Measurements from ENCODE around the gene VWF. TPM values are rescaled to one million over a fixed set of nuclear protein-coding genes. Genes with fewer than 3 reads are reported as not detected.
"Not testable (repeated sequence)": the region's sequence is repeated elsewhere in the genome, so short reads cannot be mapped to it uniquely, and the experiment has no call there.

VWF gene
- total and polyA plus RNA-seq, 2 of the 13 experiments (the other 11 are each of a cell fraction or from before 2014, with no cell fraction given), result 0.20 to 0.25 TPM

GRCh38 chr12:6157482-6157881 is 33.0 kb upstream of the VWF start:
- Histone ChIP-seq H3K27ac (ENCODE audit: extremely low read length, insufficient read depth, low read length) (no peak overlapping the region), H3K9ac (ENCODE audit: insufficient read depth, low read depth, low read length) (no peak overlapping the region), H4K20me1 (ENCODE audit: insufficient read depth, low read length) (no peaks in the 10 kb centered on the region), H3K4me3 (replicated peaks in 1 of 3; ENCODE audit: insufficient read depth in 1 of 3, low read depth in 2 of 3, low read length in 3 of 3) (no peak overlapping the region), H3K27me3 (ENCODE audit: control insufficient read depth in 1 of 2, insufficient read depth in 2 of 2, low read length in 2 of 2) (peaks cover 5 to 7% of the 10 kb centered on the region in 2 experiments; a peak in 3 of 5 replicates), H3K79me2 (ENCODE audit: insufficient read depth, low read length) (no peaks in the 10 kb centered on the region), H3K36me3 (replicated peaks in 1 of 2; ENCODE audit: control insufficient read depth in 1 of 2, insufficient read depth in 2 of 2, low read length in 2 of 2) (no peaks in the 10 kb centered on the region), H2AFZ (ENCODE audit: low read length) (no peak overlapping the region), H3K4me1 (ENCODE audit: insufficient read depth, low read length) (peaks cover 30% of the 10 kb centered on the region), H3K4me2 (ENCODE audit: low read depth, low read length) (no peak overlapping the region), H3K9me3 (ENCODE audit: low read length) (no peaks in the 10 kb centered on the region)
- FAIRE-seq (no peak), ATAC-seq (no peak), DNase-seq (ENCODE audit: low spot score) (no peak)
- TF ChIP-seq HINFP (CRISPR knock-in tag; IDR thresholded peaks at IDR 0.05; ENCODE audit: low read depth) (no peak), KLF15 (CRISPR knock-in tag; IDR thresholded peaks at IDR 0.05; ENCODE audit: borderline replicate concordance) (no peak), ADNP (CRISPR knock-in tag; IDR thresholded peaks at IDR 0.05) (no peak), ERF (CRISPR knock-in tag; IDR thresholded peaks at IDR 0.05) (no peak), GTF2F1 (IDR thresholded peaks at IDR 0.05; ENCODE audit: low read length) (no peak)
- intact Hi-C loops (cut with micrococcal nuclease; ENCODE audit: unreplicated experiment), result no loop called here
- ChIA-PET CTCF (ENCODE audit: low intra/inter-chr PET ratio, low total read pairs) (no interaction called here), POLR2A (interaction anchor here (1.0 kb wide), 1 partner anchor 11 kb away, joined by 3 read pairs; no protein-coding TSS in a partner anchor)
- WGBS (ENCODE audit: low lambda C conversion rate), result 60% methylated on average over 4 of the region's 4 CpGs
- BruUV-seq (replicated peaks), result no TSS peak
- in situ Hi-C loops (cut with HindIII; ENCODE audit: extremely low pct_ligation_motif_present, low pct_unique_long_range_greater_than_20kb), result no loop called here

GRCh38 chr12:6154730-6155459 is 30.4 kb upstream of the VWF start:
- Histone ChIP-seq H3K4me1 (ENCODE audit: insufficient read depth, low read length) (peaks cover 18% of the 10 kb centered on the region), H2AFZ (ENCODE audit: low read length) (no peak overlapping the region), H3K4me2 (ENCODE audit: low read depth, low read length) (no peak overlapping the region), H3K36me3 (replicated peaks in 1 of 2; ENCODE audit: control insufficient read depth in 1 of 2, insufficient read depth in 2 of 2, low read length in 2 of 2) (no peaks in the 10 kb centered on the region), H3K79me2 (ENCODE audit: insufficient read depth, low read length) (no peaks in the 10 kb centered on the region), H3K9ac (ENCODE audit: insufficient read depth, low read depth, low read length) (no peak overlapping the region), H3K27me3 (ENCODE audit: control insufficient read depth in 1 of 2, insufficient read depth in 2 of 2, low read length in 2 of 2) (peaks cover 0 to 3% of the 10 kb centered on the region in 2 experiments; a peak in 3 of 5 replicates), H3K27ac (ENCODE audit: extremely low read length, insufficient read depth, low read length) (no peak overlapping the region), H4K20me1 (ENCODE audit: insufficient read depth, low read length) (no peaks in the 10 kb centered on the region), H3K4me3 (replicated peaks in 1 of 3; ENCODE audit: insufficient read depth in 1 of 3, low read depth in 2 of 3, low read length in 3 of 3) (no peak overlapping the region), H3K9me3 (ENCODE audit: low read length) (no peaks in the 10 kb centered on the region)
- DNase-seq (ENCODE audit: low spot score) (no peak), FAIRE-seq (no peak), ATAC-seq (no peak)
- in situ Hi-C loops (cut with HindIII; ENCODE audit: extremely low pct_ligation_motif_present, low pct_unique_long_range_greater_than_20kb), result no loop called here
- no TSS peak for BruUV-seq (replicated peaks)
- intact Hi-C loops (cut with micrococcal nuclease; ENCODE audit: unreplicated experiment), result no loop called here
- 57% methylated on average over 15 of the region's 15 CpGs for WGBS (ENCODE audit: low lambda C conversion rate)
- TF ChIP-seq ZNF562 (CRISPR knock-in tag; IDR thresholded peaks at IDR 0.05; ENCODE audit: borderline replicate concordance) (no peak), ZNF496 (CRISPR knock-in tag; IDR thresholded peaks at IDR 0.05; ENCODE audit: insufficient replicate concordance) (no peak)
- ChIA-PET CTCF (ENCODE audit: low intra/inter-chr PET ratio, low total read pairs) (no interaction called here), POLR2A (no interaction called here)

- POLR2A ChIA-PET; BruUV-seq (replicated peaks); DNase-seq (ENCODE audit: low spot score); CTCF ChIA-PET (ENCODE audit: low intra/inter-chr PET ratio, low total read pairs); H3K9me3 ChIP-seq (ENCODE audit: low read length); H3K27ac ChIP-seq (ENCODE audit: extremely low read length, insufficient read depth, low read length); H3K36me3 ChIP-seq (replicated peaks in 1 of 2; ENCODE audit: control insufficient read depth in 1 of 2, insufficient read depth in 2 of 2, low read length in 2 of 2); H3K9ac ChIP-seq (ENCODE audit: insufficient read depth, low read depth, low read length); H3K4me2 ChIP-seq (ENCODE audit: low read depth, low read length); FAIRE-seq; H2AFZ ChIP-seq (ENCODE audit: low read length); H3K79me2 ChIP-seq (ENCODE audit: insufficient read depth, low read length); ATAC-seq; intact Hi-C loops (cut with micrococcal nuclease; ENCODE audit: unreplicated experiment); in situ Hi-C loops (cut with HindIII; ENCODE audit: extremely low pct_ligation_motif_present, low pct_unique_long_range_greater_than_20kb); H3K4me1 ChIP-seq (ENCODE audit: insufficient read depth, low read length); H3K4me3 ChIP-seq (replicated peaks in 1 of 3; ENCODE audit: insufficient read depth in 1 of 3, low read depth in 2 of 3, low read length in 3 of 3); H3K27me3 ChIP-seq (ENCODE audit: control insufficient read depth in 1 of 2, insufficient read depth in 2 of 2, low read length in 2 of 2); H4K20me1 ChIP-seq (ENCODE audit: insufficient read depth, low read length): not testable (repeated sequence)
- WGBS (ENCODE audit: low lambda C conversion rate), result 86% methylated on average over 15 of the region's 15 CpGs
Observed at GRCh38 chr12:6148722-6149121, 24.3 kb upstream of the VWF start.

All from HepG2 (cell line).